ENCODE results near the gene F5.

The F5 gene

DNA sequence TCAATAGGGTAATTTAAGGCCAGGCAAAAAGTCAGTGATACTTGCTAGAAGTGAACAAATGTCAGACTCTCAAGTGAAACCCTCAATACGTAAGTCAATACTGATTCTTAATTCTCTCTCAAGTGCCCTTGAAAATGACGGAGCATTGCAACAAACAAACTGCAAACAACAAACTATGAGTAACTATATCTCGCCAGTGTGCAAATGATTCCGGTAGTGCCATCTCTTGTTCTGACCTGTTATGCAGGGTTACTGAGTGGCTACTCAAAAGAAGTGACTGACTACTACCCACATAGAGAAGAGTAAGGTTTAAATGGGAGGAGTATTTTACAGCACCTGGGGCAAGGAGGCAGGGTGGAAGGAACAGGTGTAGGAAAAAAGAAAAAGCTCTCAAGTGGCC, 102.2 kb downstream of the F5 start:
- FAIRE-seq = no peak

DNA sequence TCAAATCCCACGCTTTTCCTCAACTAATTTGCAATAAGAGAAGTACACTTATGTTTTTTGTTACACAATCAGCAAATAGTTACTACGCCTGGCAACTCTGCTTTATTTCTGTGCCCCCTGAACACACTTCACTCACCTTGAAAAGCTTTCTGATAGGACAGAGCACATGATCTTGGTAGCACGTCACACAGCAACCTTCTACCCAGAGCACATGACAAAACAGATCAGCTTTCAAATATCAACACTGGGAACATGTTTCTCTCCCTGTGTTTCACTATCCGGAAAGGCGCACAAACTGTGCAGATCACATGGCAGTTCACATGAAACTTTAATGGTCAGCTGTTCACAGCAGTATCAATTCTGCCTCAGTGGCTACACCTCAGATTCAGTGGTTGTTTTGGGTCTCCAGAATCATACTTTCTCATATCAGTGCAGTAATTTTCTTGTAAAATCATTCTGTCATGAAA, 102.7 kb downstream of the F5 start:
- FAIRE-seq (no peak), DNase-seq (ENCODE audit: insufficient read length, low spot score) (no peak)

More for the DNA sequence above, 102.2 kb downstream of the F5 start:
- no peak for DNase-seq (ENCODE audit: insufficient read length, low spot score)

DNA sequence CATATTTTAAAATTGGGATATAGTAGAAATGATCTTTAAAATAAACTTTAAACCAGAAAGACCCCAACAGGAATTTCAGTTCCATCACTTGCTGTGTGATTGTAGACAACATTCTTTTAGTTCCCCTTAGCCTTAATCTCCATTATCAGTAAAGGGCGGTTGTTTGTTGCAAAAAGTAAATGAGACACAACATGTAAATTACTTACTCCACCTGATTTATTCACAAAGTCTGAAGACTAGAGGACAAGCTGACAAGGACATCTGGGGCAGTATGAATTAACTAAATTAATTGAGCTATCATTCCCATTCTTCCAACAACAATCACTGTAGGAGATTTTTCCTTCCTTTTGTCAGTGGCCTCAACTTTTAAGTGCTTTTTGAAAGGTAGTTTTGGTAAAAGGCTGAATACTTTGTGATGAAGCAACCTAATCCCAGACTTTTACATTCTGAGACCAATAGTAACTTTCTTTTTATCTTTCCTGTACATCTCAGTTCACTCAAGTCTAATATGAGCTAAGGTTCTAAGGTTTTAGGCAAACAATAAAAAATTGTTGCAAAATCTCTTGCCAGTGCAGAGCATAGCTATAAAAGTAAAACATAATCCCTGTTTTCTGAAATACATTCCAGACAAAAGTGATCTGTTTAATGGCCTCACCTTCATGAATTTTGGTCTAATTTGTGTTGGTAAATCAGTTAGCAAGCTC, 106.8 kb downstream of the F5 start:
- FAIRE-seq (no peak), DNase-seq (ENCODE audit: insufficient read length, low spot score) (no peak)

DNA sequence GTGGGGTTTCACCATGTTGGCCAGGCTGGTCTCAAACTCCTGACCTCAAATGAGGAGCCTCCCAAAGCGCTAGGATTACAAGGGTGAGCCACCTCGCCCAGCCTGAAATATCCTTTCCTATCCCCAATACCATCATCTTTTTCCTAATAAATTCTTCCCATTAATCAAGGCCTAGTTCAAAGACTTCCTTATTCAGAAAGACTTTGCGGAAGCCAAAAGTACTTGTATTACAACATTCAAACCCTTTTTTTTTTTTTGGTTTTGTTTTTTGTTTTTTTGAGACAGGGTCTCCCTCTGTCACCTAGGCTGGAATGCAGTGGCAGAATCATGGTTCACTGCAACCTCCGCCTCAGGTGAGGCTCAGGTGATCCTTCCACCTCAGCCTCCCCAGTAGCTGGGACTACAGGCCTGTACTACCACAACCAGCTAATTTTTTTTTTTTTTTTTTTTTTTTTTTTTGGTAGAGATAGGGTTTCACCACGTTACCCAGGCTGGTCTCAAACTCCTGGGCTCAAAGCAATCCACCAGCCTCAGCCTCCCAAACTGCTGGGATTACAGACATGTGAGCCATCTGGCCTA, 108.1 kb downstream of the F5 start:
- no peak for DNase-seq (ENCODE audit: insufficient read length, low spot score)
- no peak for FAIRE-seq

DNA sequence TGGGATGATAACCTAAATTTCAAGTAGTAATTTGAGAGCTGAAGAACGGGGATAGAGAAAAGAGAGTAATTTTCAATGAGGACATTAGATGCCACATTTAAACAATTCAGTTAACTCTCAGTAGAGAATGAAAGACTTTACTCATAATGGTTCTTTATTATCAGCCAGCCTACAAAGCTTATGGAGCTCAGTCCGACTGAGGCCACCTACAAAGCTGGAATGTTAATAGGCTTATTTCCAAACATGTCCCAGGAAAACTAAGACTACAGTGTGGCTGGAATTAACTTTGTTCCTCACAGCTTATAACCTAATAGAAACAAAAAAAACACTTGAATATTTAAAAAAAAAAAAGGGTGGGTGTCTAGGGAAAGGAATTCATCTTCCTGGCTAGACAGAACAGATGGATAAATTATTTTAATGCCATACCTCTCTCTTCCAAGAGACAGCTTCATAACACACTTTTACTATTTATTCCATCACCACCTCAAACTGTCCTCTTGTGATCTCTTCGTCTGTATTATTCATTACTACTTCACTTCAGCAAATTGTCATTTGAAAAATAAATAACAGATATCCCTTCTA, 110.4 kb downstream of the F5 start:
- FAIRE-seq = no peak

DNA sequence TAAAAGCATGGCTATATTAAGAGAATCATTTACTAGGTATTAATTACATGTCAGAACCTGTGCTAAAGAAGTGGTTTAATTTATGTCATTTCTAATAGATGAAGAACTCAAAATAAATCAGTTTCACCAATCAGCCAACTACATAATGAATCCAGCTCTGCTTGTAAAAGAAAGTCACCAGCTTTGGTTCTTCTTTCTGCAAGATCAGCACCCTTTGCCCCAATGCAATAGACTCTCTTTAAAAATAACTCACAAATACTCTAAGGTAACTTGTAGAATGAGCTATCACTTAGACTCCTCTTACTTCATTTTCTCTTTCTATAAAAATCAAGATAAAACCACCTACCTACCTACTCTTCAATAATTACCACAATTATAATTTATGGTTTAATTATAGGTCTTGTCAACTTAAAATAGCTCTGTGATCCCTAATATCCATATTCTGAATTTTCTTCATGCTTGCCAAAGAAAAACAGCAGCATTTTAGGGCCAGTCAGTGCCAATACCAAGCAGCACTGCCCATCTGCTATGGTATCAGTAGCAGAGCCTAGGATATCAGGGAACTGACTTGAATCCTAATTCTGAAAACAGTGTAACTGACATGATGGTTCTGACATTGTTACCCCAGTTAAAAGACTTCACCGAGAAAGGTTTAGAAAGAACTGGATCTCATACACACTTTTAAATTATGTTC, 111.8 kb downstream of the F5 start:
- DNase-seq (ENCODE audit: insufficient read length, low spot score) (no peak), FAIRE-seq (no peak)

More for the DNA sequence above, 110.4 kb downstream of the F5 start:
- DNase-seq (ENCODE audit: insufficient read length, low spot score) = no peak

DNA sequence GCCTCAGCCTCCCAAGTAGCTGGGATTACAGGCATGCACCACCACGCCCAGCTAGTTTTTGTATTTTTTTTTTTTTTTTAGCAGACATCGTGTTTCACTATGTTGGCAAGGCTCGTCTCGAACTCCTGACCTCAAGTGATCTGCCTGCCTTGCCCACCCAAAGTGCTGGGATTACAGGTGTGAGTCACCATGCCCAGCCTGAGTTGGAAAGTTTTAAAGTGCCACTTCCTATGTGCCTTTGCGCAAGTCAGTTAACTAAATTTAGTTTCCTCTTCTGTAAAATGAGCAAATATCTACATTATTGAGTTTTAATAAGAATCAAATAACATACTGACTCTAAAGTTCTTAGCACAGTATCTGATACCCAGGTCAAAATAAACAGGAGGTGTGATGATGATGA, 112.9 kb downstream of the F5 start:
- no peak for FAIRE-seq
- DNase-seq (ENCODE audit: insufficient read length, low spot score) = no peak

DNA sequence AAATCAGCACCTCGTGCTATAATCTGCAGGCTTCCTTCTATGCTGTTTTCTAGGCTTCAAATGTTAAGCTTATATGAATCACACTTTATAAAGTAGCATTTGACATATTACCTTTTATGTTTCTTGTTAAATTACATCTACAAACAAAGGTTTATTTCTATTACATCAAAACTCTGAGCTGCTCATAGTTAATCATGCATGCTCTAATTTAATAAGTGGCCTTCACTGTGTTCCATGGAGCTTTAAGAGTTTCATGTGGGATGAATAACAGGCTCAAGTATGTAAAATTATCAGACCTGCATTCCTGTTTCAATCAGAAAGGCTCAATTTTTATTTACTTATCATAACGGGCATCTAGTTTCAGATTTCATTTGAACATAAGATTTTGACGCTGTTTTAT, 113.5 kb downstream of the F5 start:
- DNase-seq (ENCODE audit: insufficient read length, low spot score) = no peak
- FAIRE-seq = no peak

DNA sequence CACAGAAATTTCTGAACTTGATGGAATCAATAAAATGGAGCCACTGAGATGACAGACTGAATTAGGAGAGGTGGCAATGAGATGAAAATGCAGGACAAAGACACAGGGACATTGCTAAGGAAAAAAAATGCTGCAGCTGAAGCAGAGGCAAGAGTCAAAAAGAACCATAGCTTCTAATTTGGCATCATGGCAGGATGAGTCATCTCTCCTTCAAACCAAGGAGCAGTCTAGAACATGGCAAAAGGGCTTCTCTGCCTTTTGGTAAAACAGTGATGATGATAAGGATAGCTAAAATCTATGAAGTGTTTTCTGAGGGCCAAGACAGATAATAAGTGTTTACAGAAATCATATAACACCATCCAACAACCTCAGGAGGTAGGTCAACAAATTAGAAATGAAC, 117.3 kb downstream of the F5 start:
- FAIRE-seq = no peak
- DNase-seq (ENCODE audit: insufficient read length, low spot score) = no peak

DNA sequence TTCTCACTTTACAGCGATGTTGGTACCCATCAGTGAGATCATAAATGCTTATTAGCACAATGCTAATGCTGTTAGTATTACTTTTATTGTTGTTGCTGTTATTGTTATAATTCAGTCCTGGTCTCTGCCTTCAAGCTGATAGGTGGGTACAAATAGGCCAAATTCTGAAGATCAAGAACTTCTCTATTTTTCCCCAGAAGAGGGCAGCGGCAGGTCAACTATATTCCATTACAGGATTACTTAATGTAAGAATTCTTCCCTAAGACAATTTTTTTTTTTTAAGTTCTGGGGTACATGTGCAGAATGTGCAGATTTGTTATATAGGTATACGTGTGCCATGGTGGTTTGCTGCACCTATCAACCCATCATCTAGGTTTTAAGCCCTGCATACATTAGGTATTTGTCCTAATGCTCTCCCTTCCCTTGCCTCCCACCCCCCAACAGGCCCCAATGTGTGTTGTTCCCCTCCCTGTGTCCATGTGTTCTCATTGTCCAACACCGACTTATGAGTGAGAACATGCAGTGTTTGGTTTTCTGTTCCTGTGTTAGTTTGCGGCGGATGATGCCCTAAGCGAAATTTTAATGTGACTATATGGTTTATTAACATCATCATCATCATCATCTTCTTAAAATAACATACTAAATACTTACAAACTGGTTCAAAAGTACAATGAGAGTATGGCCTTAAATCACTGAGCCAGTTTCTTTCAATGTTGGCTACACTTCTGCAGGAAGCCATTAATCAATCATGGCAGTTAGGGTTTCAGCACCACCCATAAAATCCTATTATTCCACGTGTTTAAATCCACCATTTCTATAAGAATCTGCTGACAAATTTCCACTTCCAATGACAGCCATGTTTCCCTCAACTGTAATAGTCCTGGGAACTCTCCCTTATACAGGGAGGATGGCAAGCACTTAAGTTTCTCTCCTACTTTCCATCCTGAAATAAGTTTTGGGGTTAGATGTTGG, 119.7 kb downstream of the F5 start:
- DNase-seq (ENCODE audit: insufficient read length, low spot score) (no peak), FAIRE-seq (no peak)

DNA sequence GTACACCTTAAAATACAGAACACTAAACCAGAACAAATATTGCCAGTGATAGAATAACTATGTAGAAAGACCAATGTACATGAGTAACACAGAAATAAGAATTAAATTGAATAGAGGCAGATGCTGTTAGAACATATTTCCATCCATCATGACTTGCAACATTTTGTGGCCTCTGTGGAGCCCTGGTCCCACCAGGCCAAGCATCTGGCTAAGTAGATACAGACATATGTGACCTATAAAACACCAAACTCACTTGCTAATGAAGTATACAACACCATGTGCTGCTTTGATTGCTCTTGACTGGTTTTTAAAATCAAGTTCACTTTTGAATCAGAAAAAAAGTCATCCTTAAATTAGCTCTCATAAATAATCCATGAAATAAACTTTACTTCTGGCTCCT, 121.0 kb downstream of the F5 start:
- FAIRE-seq = no peak
- no peak for DNase-seq (ENCODE audit: insufficient read length, low spot score)

Data from HTR-8/SVneo (cell line).